Stimulated activated CD8-positive, alpha-beta memory T cell treated with anti-CD3 and anti-CD28 coated beads, Interleukin-15, amount 100 ng/mL, for 24 hours (primary cell): ENCODE results near the gene AP3B2.
"Not testable (repeated sequence)": the region's sequence is repeated elsewhere in the genome, so short reads cannot be mapped to it uniquely, and the experiment has no call there.

Experiments
- DNase-seq: peaks from one replicate; pipeline ENCODE4 v3.0.0-alpha.2; 2020; ENCODE audit warnings: low read depth

The AP3B2 gene

DNA sequence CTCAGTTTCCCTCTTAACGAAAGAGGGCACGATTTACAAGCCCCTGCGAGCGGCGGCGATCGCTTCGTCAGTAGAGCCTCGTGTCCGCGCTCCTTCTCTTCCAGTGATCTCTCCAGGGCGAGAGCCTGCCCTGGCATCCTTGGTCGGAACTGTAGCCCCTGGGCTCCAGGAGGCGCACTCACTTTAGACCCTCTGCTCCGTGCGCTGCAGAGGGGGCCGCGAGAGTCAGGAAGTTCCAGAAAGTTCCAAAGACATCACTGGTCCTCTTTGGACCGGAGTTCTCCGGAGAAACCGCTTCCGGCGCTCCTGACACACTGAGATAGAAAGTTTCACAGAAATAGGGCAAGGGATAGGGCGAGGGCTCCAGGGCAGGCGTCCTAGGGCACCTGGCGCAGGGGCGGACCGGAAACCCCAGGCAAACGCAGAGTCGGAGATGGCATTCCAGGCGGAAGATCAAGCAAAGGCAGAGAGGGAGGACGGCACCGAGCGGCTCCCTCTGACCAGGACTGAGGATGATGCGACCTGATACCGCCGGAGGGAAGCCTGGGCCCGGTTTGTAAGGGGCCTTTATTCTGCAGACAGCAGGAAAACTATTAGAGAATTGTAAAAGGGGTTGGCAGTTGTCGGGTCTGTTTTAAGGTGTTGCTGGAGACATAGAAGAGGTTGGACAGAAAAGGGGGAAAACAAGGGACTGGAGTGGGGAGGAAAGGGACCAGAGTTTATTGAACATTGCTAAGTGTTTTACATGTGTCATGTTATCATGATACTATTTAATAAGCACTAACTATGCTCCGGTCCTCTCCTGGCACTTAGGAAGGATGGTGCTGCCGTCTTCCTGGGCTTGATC is 61.2 kb downstream of the AP3B2 start:
- DNase-seq: no peak

DNA sequence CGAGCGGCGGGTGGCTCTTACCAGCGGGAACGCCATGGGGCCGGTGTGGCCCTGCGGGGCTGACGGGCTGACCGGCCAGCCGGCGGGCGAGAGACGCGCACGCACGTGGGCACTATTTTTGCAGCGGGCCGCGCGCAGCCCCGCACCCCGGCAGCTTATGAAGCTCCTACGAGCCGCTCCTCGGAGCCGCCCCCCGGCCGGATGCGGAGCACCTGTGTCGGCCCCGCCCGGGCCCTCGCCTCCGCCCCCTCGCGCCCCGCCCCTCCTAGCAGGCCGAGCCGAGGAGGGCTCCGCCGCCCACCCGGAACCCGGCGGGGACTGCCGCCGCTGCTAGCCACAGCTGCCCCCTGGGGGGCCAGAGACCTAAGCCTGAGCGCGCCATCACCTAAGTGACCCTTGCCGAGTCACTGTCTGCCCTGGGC is 61.8 kb downstream of the AP3B2 start:
- no peak for DNase-seq

DNA sequence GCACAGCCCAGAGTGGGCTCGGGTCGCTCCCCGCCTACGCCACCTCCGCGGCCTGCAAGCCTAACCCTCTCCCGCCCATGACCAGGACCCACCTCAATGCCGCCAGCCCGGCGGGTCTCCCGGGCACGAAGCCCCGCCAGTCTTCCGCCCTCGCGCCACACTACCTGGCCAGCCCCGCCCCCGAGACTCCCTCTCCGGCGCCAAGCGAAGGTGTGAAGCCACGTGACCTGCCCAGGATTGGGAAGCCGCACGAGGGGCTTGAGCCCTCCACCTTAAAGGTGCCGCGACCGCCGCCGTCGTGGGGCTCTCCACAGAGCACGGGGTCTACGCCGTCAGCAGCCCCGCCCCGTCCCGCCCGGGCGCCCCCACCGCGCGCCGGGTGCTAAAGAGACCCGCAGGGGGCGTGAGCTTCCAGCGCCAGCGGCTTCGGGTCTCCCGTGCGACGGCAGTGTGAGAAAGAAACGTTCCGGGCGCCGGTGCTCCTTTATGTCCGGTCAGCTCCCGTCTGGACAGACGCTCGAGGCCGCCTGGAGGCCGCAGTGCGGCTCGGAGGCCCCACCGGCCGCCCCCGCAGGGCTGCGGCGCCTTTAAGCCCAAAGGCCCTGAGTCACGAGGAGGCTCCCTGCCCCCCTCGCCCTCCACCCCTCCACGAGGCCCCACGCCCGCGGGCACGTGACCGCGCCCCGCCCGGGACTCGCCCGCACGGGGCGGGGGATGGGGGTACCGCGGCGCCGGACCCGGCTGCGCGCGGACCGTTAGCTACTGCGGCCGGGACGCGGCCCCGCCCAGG is 62.4 kb downstream of the AP3B2 start, which contains the start of gene CPEB1:
Gene CPEB1, minus strand, starts transcription at position 319 of the 790 bp plus-strand sequence. CDS start 18,904 bp downstream, outside the sequence.
- DNase-seq: no peak

DNA sequence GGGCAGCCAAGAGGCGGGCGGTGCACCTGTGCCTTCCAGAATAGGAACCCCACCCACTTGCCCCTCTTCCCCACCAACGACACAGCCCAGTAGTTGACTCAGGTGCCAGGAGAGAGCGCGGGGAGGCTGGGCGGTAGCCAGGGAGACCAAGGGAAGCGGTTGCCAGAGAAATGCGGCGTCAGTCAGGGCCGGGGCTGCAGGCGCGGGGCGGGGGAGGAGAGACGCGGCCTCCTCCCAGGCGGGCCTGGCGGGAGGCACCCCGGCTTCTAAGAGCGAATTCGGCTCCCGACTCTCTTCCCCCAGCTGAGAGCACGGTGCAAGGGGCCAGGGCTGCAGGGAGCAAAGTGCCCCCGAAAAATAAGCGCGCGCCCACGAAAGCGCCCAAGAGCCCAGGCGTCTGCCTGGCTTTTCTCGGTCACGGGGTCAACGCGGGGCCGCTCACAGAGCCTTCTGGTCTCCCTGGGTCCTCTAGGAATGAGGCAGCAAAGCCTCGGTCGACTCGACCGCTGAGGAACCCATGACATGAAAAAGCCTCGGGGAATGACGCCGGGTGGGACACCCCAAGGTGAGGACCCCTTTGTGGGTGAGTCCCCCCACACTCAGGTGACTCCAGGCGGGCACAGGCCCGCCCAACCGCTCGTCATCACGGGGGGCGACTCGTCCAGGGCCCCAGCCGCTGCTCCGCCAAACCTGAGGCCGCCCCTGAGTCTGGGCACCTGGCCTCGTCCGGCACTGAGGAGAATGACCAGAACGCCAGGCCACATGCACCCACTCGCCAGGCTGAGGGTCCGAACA is 63.2 kb downstream of the AP3B2 start:
- no peak for DNase-seq

DNA sequence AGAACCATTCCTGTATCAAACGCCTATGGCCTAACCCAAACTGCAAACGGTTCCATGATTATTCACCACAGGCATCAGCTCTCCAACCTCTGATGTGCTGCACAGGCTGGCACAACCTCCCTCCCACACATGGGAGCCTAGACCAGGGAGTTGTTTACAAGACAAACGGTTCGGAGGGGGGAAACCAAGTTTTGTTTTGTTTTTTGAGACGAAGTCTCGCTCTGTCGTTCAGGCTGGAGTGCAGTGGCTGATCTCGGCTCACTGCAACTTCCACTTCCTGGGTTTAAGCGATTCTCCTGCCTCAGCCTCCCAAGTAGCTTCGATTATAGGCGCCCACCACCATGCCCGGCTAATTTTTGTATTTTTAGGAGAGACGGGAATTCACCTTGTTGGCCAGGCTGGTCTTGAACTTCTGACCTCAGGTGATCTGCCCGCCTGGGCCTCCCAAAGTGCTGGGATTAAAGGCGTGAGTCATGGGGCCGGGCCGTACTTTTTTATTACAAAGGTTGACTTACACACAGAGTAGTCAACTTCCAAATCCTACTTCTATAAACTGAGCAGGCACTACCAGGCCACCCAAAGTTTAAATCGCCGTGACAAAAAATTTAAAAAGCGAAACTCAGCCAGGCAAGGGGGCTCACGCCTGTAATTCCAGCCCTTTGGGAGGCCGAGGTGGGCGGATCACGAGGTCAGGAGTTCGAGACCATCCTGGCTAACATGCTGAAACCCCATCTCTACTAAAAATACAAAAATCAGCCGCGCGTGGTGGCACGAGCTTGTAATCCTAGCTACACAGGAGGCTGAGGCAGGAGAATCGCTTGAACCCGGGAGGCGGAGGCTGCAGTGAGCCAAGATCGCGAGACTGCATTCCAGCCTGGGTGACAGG is 64.5 kb downstream of the AP3B2 start:
- not testable (repeated sequence) for DNase-seq

DNA sequence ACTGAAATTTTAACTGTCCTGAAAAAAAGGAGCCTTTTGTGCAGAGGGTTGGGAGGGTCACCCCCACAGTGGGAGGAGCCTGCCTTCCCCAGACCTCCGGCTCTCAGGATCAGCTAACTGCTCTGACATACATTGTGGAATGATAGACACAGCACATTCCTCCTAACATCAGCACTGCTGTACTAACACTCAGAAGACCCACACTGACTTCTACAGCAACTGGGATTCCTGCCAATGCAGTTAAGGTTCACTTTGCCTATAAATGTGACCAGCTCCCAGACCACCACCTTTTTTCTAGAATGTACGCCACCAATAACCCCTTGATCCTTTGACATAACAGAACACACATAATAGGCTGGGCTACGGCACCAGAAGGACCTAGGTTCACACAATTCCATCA is 65.7 kb downstream of the AP3B2 start:
- no peak for DNase-seq

DNA sequence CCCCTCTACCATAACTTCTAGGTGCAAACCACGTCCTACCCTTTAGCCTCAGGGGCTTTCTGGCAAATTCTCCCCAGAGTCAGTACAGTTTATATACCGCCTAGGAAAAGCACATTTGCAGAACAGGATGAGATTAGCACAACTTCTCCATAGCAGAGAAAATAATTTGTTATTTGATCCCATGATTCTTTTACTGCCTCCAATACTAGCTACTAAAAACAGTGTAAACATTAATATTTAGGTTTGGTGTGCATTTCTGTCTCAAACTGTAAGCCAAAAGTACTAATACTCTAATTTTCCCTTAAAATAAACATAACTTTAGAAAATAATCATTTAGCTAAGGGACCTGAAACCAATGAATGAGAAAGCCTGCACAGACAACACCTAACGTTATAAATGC is 67.0 kb downstream of the AP3B2 start:
- DNase-seq: no peak

DNA sequence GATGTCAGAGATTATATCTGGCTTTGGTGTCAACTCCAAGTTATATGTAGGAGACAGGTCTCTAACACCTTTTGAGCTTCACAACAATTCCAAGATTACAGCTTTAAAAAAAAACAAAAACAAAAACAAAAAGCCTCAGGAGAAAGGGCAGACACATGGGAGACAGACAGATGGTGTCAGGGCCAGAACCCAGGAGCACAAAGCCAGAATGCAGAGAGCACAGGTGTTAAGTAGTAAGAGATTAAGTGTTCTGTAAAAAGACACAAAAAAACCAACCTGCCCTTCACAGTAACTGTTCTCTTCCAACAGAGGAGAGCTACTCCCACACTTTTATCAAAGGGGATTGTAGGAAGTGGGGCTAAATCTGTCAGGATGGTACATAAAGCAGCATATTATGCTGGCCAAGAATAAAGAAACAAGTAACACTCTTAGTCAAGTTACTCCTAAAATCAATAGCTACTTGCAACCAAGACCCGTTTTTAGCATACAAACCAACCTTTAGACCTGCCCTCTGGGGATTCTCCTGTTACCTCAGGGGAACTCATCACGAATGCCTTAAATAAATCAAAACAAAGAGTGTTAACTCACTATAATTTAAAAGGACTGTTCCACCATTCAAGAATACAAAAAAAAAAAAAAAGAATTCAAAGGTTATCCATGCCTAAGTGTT is 68.4 kb downstream of the AP3B2 start:
- no peak for DNase-seq

DNA sequence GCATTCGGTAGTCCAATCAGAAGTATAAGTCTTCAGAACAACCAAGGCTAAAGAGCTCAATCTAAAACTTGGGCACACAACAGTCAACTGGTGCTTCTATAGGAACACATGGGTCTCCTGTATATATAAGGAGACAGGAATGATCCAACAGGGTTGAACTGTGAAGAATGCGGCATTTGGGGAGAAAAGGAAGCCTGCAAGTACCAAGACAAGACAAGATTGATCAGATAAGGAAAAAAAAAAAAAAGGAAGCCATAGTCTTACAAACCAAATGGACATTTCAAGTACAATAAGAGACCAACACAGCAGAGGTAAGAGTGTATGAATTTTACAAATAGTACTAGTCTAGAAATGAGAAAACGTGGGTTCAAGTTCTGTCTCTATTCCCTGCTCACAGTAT is 69.0 kb downstream of the AP3B2 start:
- no peak for DNase-seq

DNA sequence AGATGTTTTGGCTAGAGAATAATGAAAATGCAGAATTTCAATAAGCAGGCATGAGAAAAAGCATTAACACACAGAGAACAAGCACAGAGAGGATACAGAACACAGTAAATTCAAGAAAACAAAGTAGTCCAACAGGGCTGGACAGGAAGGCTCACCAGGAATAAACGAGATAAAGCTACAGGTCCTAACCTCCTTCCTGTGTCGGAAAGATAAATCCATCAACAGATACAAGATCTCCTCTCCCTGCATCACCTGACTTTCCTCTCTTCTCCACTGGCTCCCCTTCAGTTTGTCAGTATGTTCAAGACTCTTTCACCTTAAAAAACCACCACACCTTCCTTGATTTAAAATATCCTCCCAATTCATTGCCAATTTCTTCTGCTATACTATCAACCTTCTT is 73.9 kb downstream of the AP3B2 start:
- no peak for DNase-seq

DNA sequence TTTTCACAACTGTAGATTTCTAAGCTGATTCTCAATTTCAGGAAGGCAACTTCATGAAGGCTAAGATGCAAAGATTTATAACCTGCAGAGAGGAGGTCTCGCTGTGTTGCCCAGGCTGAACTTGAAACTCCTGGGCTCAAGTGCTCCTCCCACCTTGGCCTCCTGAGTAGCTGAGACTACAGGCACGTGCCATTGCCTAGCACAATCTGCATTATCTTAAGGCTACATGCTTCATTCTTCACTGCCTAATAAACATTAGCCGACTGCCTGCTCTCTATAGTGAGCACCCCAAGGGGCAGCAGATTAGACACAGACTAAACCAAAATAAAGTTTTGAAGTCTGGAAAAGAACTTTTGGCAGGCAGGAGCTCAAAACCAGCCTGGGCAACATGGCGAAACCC is 79.6 kb downstream of the AP3B2 start:
- DNase-seq: no peak

DNA sequence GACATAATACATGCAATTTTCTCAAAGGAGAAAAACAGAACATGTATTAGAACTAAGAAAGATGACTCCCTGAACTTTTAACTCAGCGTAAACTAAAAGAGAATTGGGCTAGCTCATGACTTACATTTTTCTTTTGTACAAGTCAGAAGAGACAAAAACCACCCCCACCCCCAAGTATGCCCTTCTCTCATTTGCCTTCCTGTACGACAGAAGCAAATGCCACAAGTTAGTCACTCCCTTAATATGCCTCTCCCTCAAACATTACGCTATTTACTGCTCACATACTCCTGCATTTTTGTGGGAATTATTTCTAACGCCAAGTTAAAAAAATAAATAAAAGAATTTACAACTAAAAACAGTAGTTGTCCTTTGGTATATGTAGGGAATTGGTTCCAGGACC is 84.5 kb downstream of the AP3B2 start:
- DNase-seq: no peak

DNA sequence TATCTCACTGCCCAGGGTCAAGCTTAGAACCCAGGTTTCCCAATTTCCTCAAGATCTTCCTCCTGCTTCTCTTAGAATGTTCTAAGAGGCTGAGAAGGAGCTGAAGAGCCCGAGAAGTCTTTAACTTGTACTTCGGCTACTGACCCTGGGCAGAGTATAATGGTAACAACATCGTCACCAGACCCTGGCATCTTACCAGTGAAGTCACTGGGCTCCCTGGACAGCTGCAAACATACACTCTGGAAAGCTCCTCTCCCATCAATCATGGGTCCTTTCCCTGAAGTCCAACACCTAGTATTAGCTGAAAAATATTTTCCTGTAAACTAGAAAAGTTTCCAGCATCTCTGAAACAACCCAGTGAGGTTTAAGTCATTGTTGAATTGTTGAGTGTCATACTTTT is 85.2 kb downstream of the AP3B2 start:
- no peak for DNase-seq

DNA sequence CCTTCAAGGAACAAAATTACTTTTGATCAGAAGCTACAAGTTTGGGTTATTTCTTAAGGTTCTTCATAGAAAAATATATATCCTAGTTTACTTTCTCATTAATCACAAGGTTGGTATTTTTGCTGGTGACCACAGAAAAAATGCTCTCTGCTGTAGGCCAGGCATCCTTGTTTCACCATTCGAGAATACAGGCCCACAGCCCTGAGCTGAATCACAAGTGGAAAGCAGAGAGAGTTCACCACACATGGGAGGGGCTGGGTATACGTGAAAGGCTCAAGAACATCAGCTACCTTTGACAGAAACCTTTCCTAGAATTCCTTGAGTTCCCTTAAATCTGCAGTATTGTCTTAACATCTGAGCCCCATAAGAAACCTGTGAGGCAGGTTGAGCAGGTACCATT is 85.7 kb downstream of the AP3B2 start:
- DNase-seq: no peak

DNA sequence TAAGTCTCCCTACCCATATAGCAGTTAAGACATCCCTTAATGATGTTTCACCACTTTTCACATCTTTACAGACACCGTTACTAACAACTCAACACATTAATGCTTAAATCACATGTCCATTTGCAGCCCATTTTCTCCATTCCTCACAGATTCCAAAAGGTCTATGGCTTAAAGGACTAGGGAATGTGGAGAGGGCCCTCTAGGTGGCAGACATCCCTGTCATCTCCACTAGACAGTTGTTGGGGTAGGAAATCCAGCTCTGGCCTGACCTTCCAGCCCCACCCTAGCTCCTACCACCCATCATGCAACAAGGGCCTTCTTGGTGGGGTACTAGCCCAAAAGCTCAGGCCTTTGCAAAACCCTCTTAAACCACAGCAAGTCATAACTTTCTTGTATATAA is 87.7 kb downstream of the AP3B2 start:
- DNase-seq: no peak

DNA sequence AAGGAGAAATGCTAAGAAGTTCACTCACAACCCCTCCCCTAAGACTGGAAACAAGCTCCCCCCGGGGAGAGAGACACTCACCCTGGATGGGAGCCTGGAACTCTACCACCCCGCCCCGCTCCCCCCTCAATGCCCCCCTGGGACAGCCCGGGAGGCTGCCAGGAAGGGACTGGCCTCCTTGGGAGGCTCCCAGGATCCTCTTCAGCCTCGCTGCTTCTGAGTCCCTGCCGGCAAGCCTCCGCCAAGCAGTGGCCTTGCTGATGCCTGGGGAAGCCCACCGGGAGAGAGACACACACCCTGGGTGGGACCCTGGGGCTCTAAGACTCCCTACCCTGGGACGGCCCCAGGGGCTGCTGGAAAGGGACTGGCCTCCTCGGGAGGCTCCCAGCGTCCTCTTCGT is 95.9 kb downstream of the AP3B2 start:
- DNase-seq: no peak

DNA sequence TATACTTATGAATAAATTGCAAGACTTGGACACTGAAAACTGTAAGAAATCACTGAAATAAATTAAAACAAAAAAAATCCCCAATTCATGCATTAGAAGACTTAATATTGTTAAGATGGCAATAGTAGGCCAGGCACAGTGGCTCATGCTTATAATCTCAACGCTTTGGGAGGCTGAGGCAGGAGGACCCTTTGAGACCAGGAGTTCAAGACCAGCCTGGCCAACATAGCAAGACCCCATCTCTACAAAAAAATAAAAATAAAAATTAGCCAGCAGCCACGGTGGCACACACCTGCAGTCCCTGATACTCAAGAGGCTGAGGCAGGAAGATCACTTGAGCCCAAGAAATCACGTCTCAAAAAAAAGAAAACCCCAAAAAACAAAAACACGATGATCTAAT is 98.3 kb downstream of the AP3B2 start:
- DNase-seq: no peak
